BJ (cell line): ENCODE results near the gene UNC80. TPM values are rescaled to one million over a fixed set of nuclear protein-coding genes. Genes with fewer than 3 reads are reported as not detected.

Source experiments
- CTCF ChIA-PET: fragments of 350-600 bp; formaldehyde crosslinking; extraction: SDS; loops from one replicate; lab custom pipeline; 2021; ENCODE audit warnings: antibody characterized with exemption, inconsistent platforms; lab: Yijun Ruan, JAX
- POLR2A ChIA-PET: fragments of 300-600 bp; sonication (Branson Sonifier 250); formaldehyde crosslinking; extraction: SDS; loops from one replicate; lab custom pipeline; 2021; ENCODE audit warnings: antibody characterized with exemption; lab: Charles Lee
- DNase-seq: peaks from one replicate; pipeline ENCODE4 v3.0.0-alpha.2; 2011; ENCODE audit warnings: low read depth
- H3K27me3 ChIP-seq: 2 replicates; pipeline ENCODE4 v1.6.0; 2011; ENCODE audit warnings: low read length; ENCODE audit not compliant: control insufficient read depth, insufficient read depth
- H3K36me3 ChIP-seq: 2 replicates; pipeline ENCODE4 v1.5.1; 2011; ENCODE audit warnings: low read length; ENCODE audit not compliant: control insufficient read depth, insufficient read depth
- H3K4me3 ChIP-seq: 2 replicates; pipeline ENCODE4 v1.5.1; 2011; ENCODE audit warnings: low read depth, mild to moderate bottlenecking, control low read depth, low read length
- polyA plus RNA-seq: library from polyadenylated mRNA; depleted of rRNA; stranded (reverse); fragments of >200 nt; gene quantifications from 2 replicates; pipeline ENCODE4 v1.2.3, GENCODE V29; 2011
- TF ChIP-seq, protein P1 (sequence below): IDR thresholded peaks from 2 replicates; pipeline ENCODE4 v1.5.1; 2011; ENCODE audit warnings: low read depth, mild to moderate bottlenecking, control low read depth, inconsistent platforms, low read length, moderate library complexity; ENCODE audit not compliant: insufficient read depth

UNC80 gene
- polyA plus RNA-seq, 1 experiment: not detected

DNA sequence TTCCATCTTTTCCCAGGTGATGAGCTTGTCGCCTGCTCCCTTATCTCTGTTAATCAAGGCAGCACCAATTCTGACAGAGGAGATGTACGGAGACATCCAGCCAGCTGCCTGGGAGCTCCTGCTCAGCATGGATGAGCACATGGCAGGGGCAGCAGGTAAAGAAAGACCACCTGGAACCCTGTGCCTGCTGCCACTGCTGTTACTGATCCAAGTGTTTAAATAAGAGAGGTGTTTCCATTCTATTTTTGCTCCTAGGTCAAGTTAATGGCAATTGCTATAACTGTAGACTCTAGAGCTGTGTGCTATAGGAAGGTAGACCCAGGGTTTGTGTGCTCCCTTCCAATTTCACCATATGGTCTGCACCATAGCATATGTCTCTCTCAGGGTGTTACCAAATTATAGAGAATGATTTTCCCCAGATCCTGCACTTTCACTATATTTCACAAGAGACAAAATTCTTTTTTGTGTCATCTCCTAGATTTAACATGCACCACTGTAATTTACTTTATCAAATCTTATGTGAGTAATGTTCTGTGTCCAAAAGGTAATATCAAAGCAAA lies 142.2 kb downstream of the UNC80 start:
- POLR2A ChIA-PET: no interaction called here
- no peak overlapping the region for H3K4me3 ChIP-seq
- TF ChIP-seq, protein P1, sequence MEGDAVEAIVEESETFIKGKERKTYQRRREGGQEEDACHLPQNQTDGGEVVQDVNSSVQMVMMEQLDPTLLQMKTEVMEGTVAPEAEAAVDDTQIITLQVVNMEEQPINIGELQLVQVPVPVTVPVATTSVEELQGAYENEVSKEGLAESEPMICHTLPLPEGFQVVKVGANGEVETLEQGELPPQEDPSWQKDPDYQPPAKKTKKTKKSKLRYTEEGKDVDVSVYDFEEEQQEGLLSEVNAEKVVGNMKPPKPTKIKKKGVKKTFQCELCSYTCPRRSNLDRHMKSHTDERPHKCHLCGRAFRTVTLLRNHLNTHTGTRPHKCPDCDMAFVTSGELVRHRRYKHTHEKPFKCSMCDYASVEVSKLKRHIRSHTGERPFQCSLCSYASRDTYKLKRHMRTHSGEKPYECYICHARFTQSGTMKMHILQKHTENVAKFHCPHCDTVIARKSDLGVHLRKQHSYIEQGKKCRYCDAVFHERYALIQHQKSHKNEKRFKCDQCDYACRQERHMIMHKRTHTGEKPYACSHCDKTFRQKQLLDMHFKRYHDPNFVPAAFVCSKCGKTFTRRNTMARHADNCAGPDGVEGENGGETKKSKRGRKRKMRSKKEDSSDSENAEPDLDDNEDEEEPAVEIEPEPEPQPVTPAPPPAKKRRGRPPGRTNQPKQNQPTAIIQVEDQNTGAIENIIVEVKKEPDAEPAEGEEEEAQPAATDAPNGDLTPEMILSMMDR: no peak
- H3K36me3 ChIP-seq: no peaks in the 10 kb centered on the region
- no peak for DNase-seq
- no peaks in the 10 kb centered on the region for H3K27me3 ChIP-seq
- CTCF ChIA-PET: no interaction called here

DNA sequence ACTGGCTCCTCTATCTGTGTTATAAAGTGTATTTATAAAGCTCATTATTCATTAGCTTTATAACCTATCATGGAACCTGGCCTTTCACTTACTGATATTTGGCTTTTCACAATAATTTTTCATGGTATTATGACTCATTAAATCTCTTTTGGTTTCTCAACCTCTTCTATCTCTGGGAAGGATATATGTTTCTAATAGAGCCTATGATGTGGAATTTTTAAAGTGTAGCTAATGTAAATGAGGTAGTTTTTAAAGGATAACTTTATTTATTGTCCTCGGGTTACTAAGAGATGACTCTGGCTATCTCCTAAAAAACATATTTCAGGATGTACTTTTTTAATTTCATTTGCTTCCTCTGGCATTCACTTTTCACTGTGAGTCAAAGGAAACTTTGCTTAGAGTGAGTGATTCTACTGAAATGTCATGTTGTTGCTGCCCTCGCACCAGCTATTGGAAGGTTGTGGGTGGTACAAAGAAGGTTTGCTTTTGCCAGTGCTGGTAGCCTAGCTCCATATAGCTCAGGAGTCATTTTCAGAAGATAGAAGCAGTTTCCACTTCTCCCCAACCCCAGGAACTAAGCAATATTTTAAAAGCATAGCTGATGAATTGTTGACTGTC lies 145.6 kb downstream of the UNC80 start:
- no peak for DNase-seq
- POLR2A ChIA-PET: no interaction called here
- Histone ChIP-seq H3K4me3 (no peak overlapping the region), H3K27me3 (no peaks in the 10 kb centered on the region), H3K36me3 (no peaks in the 10 kb centered on the region)
- CTCF ChIA-PET: no interaction called here
- TF ChIP-seq, protein P1: no peak

DNA sequence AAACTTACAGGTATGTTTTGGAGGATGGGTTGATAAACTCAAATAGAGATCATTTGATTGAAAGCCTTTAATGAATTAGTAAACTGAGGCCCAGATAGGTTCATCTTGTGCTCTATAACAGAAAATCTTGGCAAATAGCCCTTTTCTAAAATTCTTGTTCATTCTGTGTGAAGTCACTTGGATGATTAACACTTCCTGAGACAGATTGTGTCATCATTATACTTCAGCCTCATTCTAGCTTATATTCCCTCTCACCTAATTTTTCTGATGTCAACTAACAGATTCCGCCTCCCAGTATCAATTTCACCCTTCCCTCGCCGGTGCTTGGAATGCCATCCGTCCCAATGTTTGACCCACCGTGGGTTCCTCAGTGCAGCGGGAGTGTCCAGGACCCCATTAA lies 146.6 kb downstream of the UNC80 start:
- POLR2A ChIA-PET: no interaction called here
- Histone ChIP-seq H3K27me3 (no peaks in the 10 kb centered on the region), H3K36me3 (no peaks in the 10 kb centered on the region), H3K4me3 (no peak overlapping the region)
- TF ChIP-seq, protein P1: no peak
- DNase-seq: no peak
- CTCF ChIA-PET: no interaction called here

GRCh38 chr2:209922116-209922515 lies 150.5 kb downstream of the UNC80 start:
- Histone ChIP-seq H3K27me3 (no peaks in the 10 kb centered on the region), H3K4me3 (no peak overlapping the region), H3K36me3 (no peaks in the 10 kb centered on the region)
- no peak for DNase-seq
- TF ChIP-seq, protein P1: no peak
- ChIA-PET POLR2A (no interaction called here), CTCF (no interaction called here)

GRCh38 chr2:209929369-209929768 lies 157.7 kb downstream of the UNC80 start:
- no peak overlapping the region for H3K4me3 ChIP-seq
- no peaks in the 10 kb centered on the region for H3K27me3 ChIP-seq
- H3K36me3 ChIP-seq: no peaks in the 10 kb centered on the region
- POLR2A ChIA-PET: no interaction called here
- no peak for DNase-seq
- TF ChIP-seq, protein P1: no peak
- CTCF ChIA-PET: no interaction called here
